Pancreas (tissue), 10 donors: ENCODE data around the gene GAD1. TPM values are rescaled to one million over a fixed set of nuclear protein-coding genes. Genes with fewer than 3 reads are reported as not detected.
A peak's percentile ranks its signal among the peaks of the same experiment; 100 is the strongest.

Experiments used
- ATAC-seq, 4 donors: fragments of 200-7000 bp; cut with Tn5 transposase; one replicate each; pipeline versions ENCODE4 v1.8.0 to v1.9.1; 2020; ENCODE audit warnings: mild to moderate bottlenecking in 4 of 4, moderate library complexity in 4 of 4
- DNase-seq, 6 donors: peaks; one replicate each; pipeline ENCODE4 v3.0.0-alpha.2; 2020
- FAIRE-seq: peaks from 2 replicates; lab custom pipeline; 2012; peaks lifted over from hg19 to GRCh38; lab: Jason Lieb, UNC
- H3K27ac ChIP-seq, 4 donors: fragments of 200-600 bp; sonication (generic); 1 replicate in 3 of 4; 2 replicates in 1 of 4; pipeline versions ENCODE4 v1.5.0 to v1.8.0; 2020
- H3K27me3 ChIP-seq, 4 donors: fragments of 200-600 bp; one replicate each; pipeline ENCODE4 v1.8.0; 2021
- H3K36me3 ChIP-seq, 3 donors: fragments of 200-600 bp; sonication (generic) in 1 of 3; one replicate each; pipeline versions ENCODE4 v1.5.0 to v1.8.0; 2020 to 2021
- H3K4me1 ChIP-seq, 3 donors: fragments of 200-600 bp; one replicate each; pipeline ENCODE4 v1.8.0; 2021
- H3K4me3 ChIP-seq, 4 donors: fragments of 200-600 bp; sonication (generic) in 2 of 4; one replicate each; pipeline versions ENCODE4 v1.5.0 to v1.8.0; 2020 to 2021
- H3K9me3 ChIP-seq, 4 donors: fragments of 200-600 bp; one replicate each; pipeline ENCODE4 v1.8.0; 2021
- WGBS, 2 donors: extraction: QIAGEN DNeasy Blood & Tissue Kit; methylation state at CpG; one replicate each; pipeline ENCODE4 v1.1.7; 2013; 5-methylcytosine and 5-hydroxymethylcytosine counted together
- intact Hi-C, 3 donors: fragments of 100-400 bp; cut with DNase I; formaldehyde crosslinking; loops; one replicate each; pipeline versions ENCODE4 v1.11.1 to v1.14.2; 2022
- polyA plus RNA-seq, 2 donors: library from polyadenylated mRNA; stranded (reverse); fragments of 200-250 nt; gene quantifications; one replicate each; pipeline ENCODE4 v1.2.3, GENCODE V29; 2013
- total RNA-seq, 6 donors: library from RNA; stranded (reverse); fragmentation: NEBNext Ultra II Directional in 4 of 6; extraction: Animal tissue kit (Norgen Biotek cat#: 25700) in 4 of 6; gene quantifications; one replicate each; pipeline versions ENCODE4 v1.2.1 to v1.2.4, GENCODE V29; 2021 to 2023
- TF ChIP-seq, protein P1 (sequence below), 4 donors: fragments of 200-600 bp; sonication (generic) in 3 of 4; IDR thresholded peaks; one replicate each; pipeline versions ENCODE4 v1.5.0 to v1.8.0; 2021; ENCODE audit warnings: antibody characterized with exemption in 4 of 4
- donor health status: healthy with polysubstance abuse.
- donor health status: DM: no; HTN: no; CAD: no; lungs with moderate emphysema.
- donor health status: DM: no; HTN: no; CAD: no.
- donor health status: control.
- donor health status: control.
- donor health status: Bipolar disorder and iron deficiency.
- donor health status: DM: yes; HTN: yes; CAD: no.
- donor health status: DM: no; HTN: no; CAD: no.
- donor health status: DM: no; HTN: no; CAD: no.
- donor health status: DM: yes; HTN: yes; CAD: no.

GAD1 gene
- total and polyA plus RNA-seq, 8 donors: 0.17 to 1.0 (median 0.35) TPM

DNA sequence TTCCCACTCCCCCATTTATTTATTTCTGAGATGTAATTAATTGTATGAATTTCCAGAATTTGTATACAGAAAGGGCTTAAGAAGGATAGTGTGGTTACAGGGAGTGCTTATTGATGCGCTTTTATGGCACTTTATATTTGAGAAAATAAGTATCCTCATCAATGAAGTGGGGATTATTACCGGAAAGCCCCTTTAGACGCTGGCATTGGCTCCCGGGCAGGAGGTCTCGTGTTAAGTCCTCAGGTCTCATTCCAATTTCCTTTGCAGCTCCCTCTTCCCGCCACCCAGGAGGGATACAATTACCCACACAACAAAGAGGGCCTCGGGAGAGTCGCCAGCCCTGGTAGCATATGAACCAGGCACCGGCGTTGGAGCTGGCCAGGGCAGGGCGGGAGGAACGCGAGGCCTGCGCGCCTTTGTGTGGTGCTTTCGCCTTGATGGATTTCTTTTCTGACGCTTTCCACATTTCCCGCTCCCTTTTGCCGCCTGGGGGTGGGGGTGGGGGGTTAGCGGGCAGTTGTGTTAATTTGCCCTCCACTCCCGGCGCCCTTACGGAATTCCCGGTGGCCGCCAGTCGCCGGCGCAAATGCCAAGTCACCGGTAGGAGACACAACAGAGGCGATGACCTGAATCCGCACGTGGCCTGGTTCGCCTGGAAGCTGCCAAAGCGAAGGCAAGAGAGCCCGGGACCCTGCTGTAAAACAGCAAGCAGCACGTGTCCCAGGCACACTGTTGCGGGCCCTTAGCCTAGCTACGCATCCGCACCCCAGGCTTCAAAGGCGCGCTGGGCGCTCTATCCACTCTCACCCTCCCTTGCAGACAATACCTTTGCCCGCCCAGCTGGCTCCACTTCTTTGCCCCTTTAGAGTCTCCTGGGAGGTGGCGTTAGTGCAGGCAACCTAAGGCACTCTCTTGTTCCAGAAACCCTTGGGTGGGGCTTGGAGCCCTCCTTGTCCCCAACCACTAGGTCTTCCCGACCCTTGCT lies 3.3 kb downstream of the GAD1 start:
- H3K4me1 ChIP-seq: peaks cover 3 to 26% (median 16%) of the 10 kb centered on the region in 3 donors
- peak overlapping the region in 1 of 4 donors; percentile 27 for H3K4me3 ChIP-seq
- H3K27ac ChIP-seq: no peak overlapping the region
- TF ChIP-seq, protein P1, sequence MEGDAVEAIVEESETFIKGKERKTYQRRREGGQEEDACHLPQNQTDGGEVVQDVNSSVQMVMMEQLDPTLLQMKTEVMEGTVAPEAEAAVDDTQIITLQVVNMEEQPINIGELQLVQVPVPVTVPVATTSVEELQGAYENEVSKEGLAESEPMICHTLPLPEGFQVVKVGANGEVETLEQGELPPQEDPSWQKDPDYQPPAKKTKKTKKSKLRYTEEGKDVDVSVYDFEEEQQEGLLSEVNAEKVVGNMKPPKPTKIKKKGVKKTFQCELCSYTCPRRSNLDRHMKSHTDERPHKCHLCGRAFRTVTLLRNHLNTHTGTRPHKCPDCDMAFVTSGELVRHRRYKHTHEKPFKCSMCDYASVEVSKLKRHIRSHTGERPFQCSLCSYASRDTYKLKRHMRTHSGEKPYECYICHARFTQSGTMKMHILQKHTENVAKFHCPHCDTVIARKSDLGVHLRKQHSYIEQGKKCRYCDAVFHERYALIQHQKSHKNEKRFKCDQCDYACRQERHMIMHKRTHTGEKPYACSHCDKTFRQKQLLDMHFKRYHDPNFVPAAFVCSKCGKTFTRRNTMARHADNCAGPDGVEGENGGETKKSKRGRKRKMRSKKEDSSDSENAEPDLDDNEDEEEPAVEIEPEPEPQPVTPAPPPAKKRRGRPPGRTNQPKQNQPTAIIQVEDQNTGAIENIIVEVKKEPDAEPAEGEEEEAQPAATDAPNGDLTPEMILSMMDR (IDR thresholded peaks at IDR 0.05): no peak
- no peak for ATAC-seq
- H3K27me3 ChIP-seq: peaks cover 7 to 58% (median 16%) of the 10 kb centered on the region in 4 donors
- no peaks in the 10 kb centered on the region for H3K36me3 ChIP-seq
- no peak for FAIRE-seq
- DNase-seq: peak in 1 of 6 donors; percentile 56
- 18 to 20% methylated on average over 43 to 45 of the region's 45 CpGs for WGBS, 2 donors
- intact Hi-C loops: loop anchor here (5.0 to 10.0 kb wide), 4 partner anchors 413 to 455 kb away; no protein-coding TSS in a partner anchor
- H3K9me3 ChIP-seq: no peaks in the 10 kb centered on the region

DNA sequence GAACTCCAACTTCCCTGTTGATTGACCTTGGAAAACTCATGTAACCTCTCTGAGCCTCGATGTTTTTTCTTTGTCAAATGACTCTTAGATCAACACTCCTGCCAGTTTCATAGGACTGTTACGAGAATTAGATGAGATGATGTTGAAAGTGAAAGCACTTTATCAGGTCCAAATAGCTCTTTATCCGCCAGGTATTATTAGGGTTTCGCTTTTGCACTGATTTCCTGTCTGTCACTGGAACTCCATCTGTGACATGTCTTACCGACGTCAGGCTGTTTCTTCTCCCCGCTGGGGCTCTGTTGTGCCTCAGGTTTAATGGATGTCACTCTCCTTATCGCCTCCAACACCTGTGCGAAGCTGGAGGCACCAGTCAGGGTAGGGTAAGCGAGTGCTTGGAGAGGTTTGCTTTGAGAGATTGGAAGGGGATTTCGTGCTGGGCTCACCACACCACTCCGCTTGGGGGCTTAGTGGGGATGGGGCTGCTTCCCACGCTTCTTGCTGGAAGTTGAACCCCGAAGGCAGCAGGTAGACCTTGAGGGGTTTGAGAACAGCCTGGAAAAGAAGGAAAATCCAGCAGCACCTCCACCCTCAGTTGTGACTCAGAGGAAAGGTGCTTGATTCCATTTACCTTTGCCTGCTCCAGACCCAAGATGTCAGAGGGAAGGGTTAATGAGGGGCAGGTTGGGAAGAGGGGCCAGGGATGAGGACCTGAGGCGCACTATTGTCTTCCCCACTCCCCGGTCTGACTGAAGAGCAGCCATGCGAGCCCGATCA lies 4.3 kb downstream of the GAD1 start:
- no peak for ATAC-seq
- intact Hi-C loops: no loop called here

DNA sequence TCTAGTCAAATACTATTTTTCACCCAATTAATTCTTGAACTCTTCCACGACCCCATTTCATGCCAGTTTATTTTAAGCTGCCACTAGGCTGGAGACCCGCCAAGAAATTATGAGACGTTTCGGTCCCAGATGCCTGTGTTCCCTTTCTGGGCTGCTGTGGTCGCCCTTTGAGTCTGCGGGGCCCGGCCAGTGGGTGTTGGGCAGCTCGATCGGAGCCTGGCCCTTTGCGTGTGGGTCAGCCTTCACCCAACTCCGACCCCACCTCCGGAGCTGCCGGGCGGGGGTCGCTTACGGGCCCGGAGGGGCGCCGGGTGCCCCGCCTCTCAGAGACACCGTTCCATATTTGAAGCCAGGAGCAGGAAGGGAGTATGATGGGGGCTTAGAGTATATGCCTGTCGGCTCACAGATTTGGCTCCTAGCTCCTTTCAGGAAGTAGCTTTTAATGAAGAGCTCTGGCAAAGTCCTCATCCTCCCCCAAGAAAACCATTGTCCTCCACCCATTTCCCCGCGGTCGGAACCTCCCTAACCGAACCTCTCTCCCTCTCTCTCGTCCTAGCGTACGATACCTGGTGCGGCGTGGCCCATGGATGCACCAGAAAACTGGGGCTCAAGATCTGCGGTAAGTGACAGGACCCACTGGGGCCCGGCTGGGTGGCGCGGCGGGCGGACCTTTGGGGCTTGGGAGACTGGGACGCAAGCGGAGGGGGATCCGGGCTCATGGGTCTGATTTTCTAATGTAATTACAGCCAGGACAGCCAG lies 5.0 kb downstream of the GAD1 start:
- Histone ChIP-seq H3K36me3 (no peaks in the 10 kb centered on the region), H3K4me3 (peak overlapping the region in 1 of 4 donors; percentile 27), H3K9me3 (no peaks in the 10 kb centered on the region), H3K4me1 (peaks cover 0 to 24% (median 10%) of the 10 kb centered on the region in 3 donors), H3K27ac (no peak overlapping the region), H3K27me3 (peaks cover 5 to 51% (median 14%) of the 10 kb centered on the region in 4 donors)
- TF ChIP-seq, protein P1 (IDR thresholded peaks at IDR 0.05): no peak
- FAIRE-seq: no peak
- no peak for ATAC-seq
- peak in 1 of 6 donors; percentile 65 for DNase-seq
- intact Hi-C loops: no loop called here
- 14 to 20% methylated on average over 40 of the region's 40 CpGs for WGBS, 2 donors

More for the DNA sequence above, 4.3 kb downstream of the GAD1 start:
- no peaks in the 10 kb centered on the region for H3K9me3 ChIP-seq
- H3K36me3 ChIP-seq: no peaks in the 10 kb centered on the region
- TF ChIP-seq, protein P1 (IDR thresholded peaks at IDR 0.05): no peak
- H3K4me1 ChIP-seq: peaks cover 0 to 24% (median 15%) of the 10 kb centered on the region in 3 donors
- peaks cover 5 to 51% (median 14%) of the 10 kb centered on the region in 4 donors for H3K27me3 ChIP-seq
- FAIRE-seq (no peak), DNase-seq (no peak)
- H3K4me3 ChIP-seq: peak overlapping the region in 1 of 4 donors; percentile 27
- WGBS, 2 donors: 10 to 15% methylated on average over 18 of the region's 18 CpGs
- no peak overlapping the region for H3K27ac ChIP-seq

DNA sequence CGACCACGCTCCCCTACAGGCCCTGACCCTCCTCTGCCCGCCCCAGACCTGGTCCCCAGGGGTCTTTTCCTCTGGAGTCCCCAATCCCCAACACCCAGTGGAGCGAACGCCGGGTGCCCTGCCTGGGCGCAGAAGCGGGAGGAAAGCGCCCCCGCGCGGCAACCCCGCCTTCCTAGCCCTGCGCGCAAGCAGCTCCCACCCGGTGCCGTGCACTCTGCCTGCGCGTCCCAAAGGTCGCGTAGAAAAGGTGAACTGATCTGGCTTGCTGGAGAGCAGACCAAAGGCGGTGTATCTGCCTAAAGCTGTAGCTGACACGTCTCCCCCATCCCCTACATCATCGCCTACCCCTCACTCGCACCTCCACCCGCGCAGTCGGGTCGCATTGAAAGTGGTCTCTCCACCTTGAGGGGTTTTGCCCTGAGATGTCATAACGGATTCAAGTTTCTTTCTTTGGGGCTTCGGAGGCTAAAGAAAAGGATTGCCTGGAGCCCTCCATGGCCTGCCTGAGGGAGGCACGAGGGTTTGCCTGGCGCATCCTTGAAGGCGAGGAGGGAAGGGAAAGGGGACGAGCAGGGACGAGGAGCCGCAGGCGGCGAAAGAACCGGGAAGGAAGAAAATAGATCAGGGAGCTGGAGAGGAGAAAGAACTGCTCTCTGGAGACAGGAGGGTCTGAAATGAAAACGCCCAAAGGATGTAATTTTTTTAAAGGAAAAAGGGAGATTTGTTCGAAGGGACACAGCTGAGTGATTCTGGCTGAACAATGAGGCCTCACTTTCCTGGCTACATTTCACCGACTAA lies 5.8 kb downstream of the GAD1 start:
- FAIRE-seq: no peak
- Histone ChIP-seq H3K4me3 (peak overlapping the region in 1 of 4 donors; percentile 38), H3K27me3 (peaks cover 5 to 51% (median 14%) of the 10 kb centered on the region in 4 donors)

More for the DNA sequence above, 5.8 kb downstream of the GAD1 start:
- intact Hi-C loops: no loop called here
- DNase-seq: no peak
- H3K9me3 ChIP-seq: no peaks in the 10 kb centered on the region
- 14 to 25% methylated on average over 43 of the region's 43 CpGs for WGBS, 2 donors
- H3K27ac ChIP-seq: no peak overlapping the region
- TF ChIP-seq, protein P1 (IDR thresholded peaks at IDR 0.05): no peak
- H3K36me3 ChIP-seq: no peaks in the 10 kb centered on the region
- H3K4me1 ChIP-seq: peaks cover 0 to 21% (median 10%) of the 10 kb centered on the region in 3 donors
- peak in 2 of 4 donors; percentile 7 to 29 for ATAC-seq
